OCI-LY1 (cell line): ENCODE measurements around the gene DPY19L3.

Source experiments
- CTCF ChIP-seq: fragments of 200-600 bp; sonication (generic), shearing (Covaris generic); IDR thresholded peaks from 2 replicates; pipeline ENCODE4 v1.5.1; 2017; ENCODE audit warnings: mild to moderate bottlenecking, antibody characterized with exemption, low read length, moderate library complexity, mixed read lengths
- EZH2 ChIP-seq: fragments of 200-600 bp; sonication (generic), shearing (Covaris generic); IDR thresholded peaks from 2 replicates; pipeline ENCODE4 v1.8.0; 2017; ENCODE audit warnings: borderline replicate concordance, mixed run types, mild to moderate bottlenecking, antibody characterized with exemption, low read length, moderate library complexity, mixed read lengths

DNA sequence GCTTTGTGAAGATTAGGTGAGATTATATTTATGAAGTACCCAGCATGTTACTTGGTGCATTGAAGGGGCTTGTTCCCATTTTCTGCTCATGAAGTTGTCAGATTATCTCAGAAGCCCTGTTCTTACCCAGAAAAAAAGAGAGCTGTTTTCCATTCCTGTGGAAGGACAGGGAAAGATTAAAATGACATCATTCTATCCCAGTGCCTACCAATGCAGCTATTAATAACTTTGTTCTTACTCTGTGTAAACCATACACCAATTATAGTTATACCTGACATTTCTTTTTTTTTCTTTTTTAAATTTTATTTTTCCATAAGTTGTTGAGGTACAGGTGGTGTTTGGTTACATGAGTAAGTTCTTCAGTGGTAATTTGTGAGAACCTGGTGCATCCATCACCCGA is 41.5 kb upstream of the DPY19L3 start:
- no peak for TF ChIP-seq CTCF
- no peak for TF ChIP-seq EZH2
